HepG2 (cell line): Measurements from ENCODE around the gene SKIL. TPM values are rescaled to one million over a fixed set of nuclear protein-coding genes. Genes with fewer than 3 reads are reported as not detected.

ENCODE experiments used
- ATF4 ChIP-seq, 2 experiments: fragments of 450-650 bp in 1 of 2; sonication (generic) in 1 of 2; formaldehyde crosslinking; IDR thresholded peaks; 2 replicates each; pipeline versions ENCODE4 v1.5.0 to v1.8.0; 2020 to 2022; ENCODE audit warnings: mild to moderate bottlenecking in 1 of 2, missing genetic modification reagents in 1 of 2
- CERS6 ChIP-seq: sonication (generic); formaldehyde crosslinking; IDR thresholded peaks from 2 replicates; pipeline ENCODE4 v1.5.0; 2020; ENCODE audit warnings: missing genetic modification reagents
- FUBP1 ChIP-seq: sonication (generic); formaldehyde crosslinking; IDR thresholded peaks from 2 replicates; pipeline ENCODE4 v1.5.1; 2020; ENCODE audit warnings: missing genetic modification reagents, mild to moderate bottlenecking, borderline replicate concordance
- GMEB1 ChIP-seq: sonication (generic); formaldehyde crosslinking; IDR thresholded peaks from 2 replicates; pipeline ENCODE4 v1.5.1; 2020; ENCODE audit warnings: missing genetic modification reagents, mild to moderate bottlenecking, borderline replicate concordance
- MAF1 ChIP-seq: sonication (generic); formaldehyde crosslinking; IDR thresholded peaks from 2 replicates; pipeline ENCODE4 v1.5.0; 2020; ENCODE audit warnings: missing genetic modification reagents, borderline replicate concordance
- MED13 ChIP-seq: sonication (generic); formaldehyde crosslinking; IDR thresholded peaks from 2 replicates; pipeline ENCODE4 v1.5.0; 2020; ENCODE audit warnings: missing genetic modification reagents
- MEF2D ChIP-seq: sonication (generic); formaldehyde crosslinking; IDR thresholded peaks from 2 replicates; pipeline ENCODE4 v1.5.1; 2020; ENCODE audit warnings: mild to moderate bottlenecking, missing genetic modification reagents
- RARA ChIP-seq: IDR thresholded peaks from 2 replicates; pipeline ENCODE4 v1.6.1; 2016; ENCODE audit warnings: missing genetic modification reagents, missing compliant biosample characterization
- SMAD1 ChIP-seq: sonication (generic); formaldehyde crosslinking; IDR thresholded peaks from 2 replicates; pipeline ENCODE4 v1.4.0; 2020; ENCODE audit warnings: missing genetic modification reagents, low read depth, mild to moderate bottlenecking, borderline replicate concordance
- YEATS4 ChIP-seq: sonication (generic); formaldehyde crosslinking; IDR thresholded peaks from 2 replicates; pipeline ENCODE4 v1.4.0; 2020; ENCODE audit warnings: missing genetic modification reagents, borderline replicate concordance
- ZMAT5 ChIP-seq: sonication (generic); formaldehyde crosslinking; IDR thresholded peaks from 2 replicates; pipeline ENCODE4 v1.5.0; 2020; ENCODE audit warnings: mild to moderate bottlenecking, low read depth, missing genetic modification reagents, borderline replicate concordance
- ZNF143 ChIP-seq: sonication (generic); formaldehyde crosslinking; IDR thresholded peaks from 2 replicates; pipeline ENCODE4 v1.4.0; 2020; ENCODE audit warnings: missing genetic modification reagents
- ZNF17 ChIP-seq: sonication (generic); formaldehyde crosslinking; IDR thresholded peaks from 2 replicates; pipeline ENCODE4 v1.5.0; 2020; ENCODE audit warnings: mild to moderate bottlenecking, missing genetic modification reagents
- ZNF275 ChIP-seq: sonication (generic); formaldehyde crosslinking; IDR thresholded peaks from 2 replicates; pipeline ENCODE4 v1.8.0; 2022; ENCODE audit warnings: missing genetic modification reagents, mild to moderate bottlenecking, inconsistent platforms, borderline replicate concordance
- ZNF615 ChIP-seq: sonication (generic); formaldehyde crosslinking; IDR thresholded peaks from 2 replicates; pipeline ENCODE4 v1.5.0; 2020; ENCODE audit warnings: mild to moderate bottlenecking, missing genetic modification reagents, borderline replicate concordance
- ZNF678 ChIP-seq: sonication (generic); formaldehyde crosslinking; IDR thresholded peaks from 2 replicates; pipeline ENCODE4 v1.4.0; 2020; ENCODE audit warnings: mild to moderate bottlenecking, missing genetic modification reagents
- ZSCAN25 ChIP-seq: sonication (generic); formaldehyde crosslinking; IDR thresholded peaks from 2 replicates; pipeline ENCODE4 v1.8.0; 2022; ENCODE audit warnings: mild to moderate bottlenecking, missing genetic modification reagents
- polyA plus RNA-seq, 8 experiments: library from polyadenylated mRNA; depleted of rRNA in 3 of 8; stranded (reverse) in 7 of 8; unstranded in 1 of 8; fragments of >200 nt; fragmentation: Illumina TruSeq in 4 of 8; extraction: Trizol in 4 of 8; gene quantifications; 2 replicates each; pipeline versions ENCODE4 v1.2.1 to v1.2.3, GENCODE V29; 2011 to 2016; ENCODE audit warnings: low read depth in 4 of 8, missing spikeins in 1 of 8, mixed read lengths in 1 of 8; ENCODE audit not compliant: insufficient read depth in 1 of 8
- total RNA-seq, 5 experiments: library from RNA; depleted of rRNA; stranded (reverse); fragments of >200 nt; fragmentation: Illumina TruSeq; extraction: Trizol; gene quantifications; 2 replicates each; pipeline ENCODE4 v1.2.3, GENCODE V29; 2016; ENCODE audit warnings: low read depth in 1 of 5

The SKIL gene
- total and polyA plus RNA-seq, 2 of the 13 experiments (the other 11 are each of a cell fraction or from before 2014, with no cell fraction given) = 5.2 to 20.7 TPM

- TF ChIP-seq ZNF678 = no peak
- TF ChIP-seq SMAD1 (CRISPR knock-in tag) = 0 out of 2 replicates have a peak, but pooled peaks have one; percentile 66
- no peak for TF ChIP-seq MEF2D (CRISPR knock-in tag)
- TF ChIP-seq GMEB1 (CRISPR knock-in tag) = no peak
- no peak for TF ChIP-seq ZNF143
- no peak for TF ChIP-seq MAF1
- peak; percentile 25; the same call in 1 of the 2 replicates for TF ChIP-seq YEATS4 (CRISPR knock-in tag)
- TF ChIP-seq ZNF615 = no peak
- TF ChIP-seq RARA = no peak; the same call in 1 of the 2 replicates
- TF ChIP-seq FUBP1 (CRISPR knock-in tag) = no peak
- TF ChIP-seq CERS6 (CRISPR knock-in tag) = no peak
- TF ChIP-seq ZNF275 (CRISPR knock-in tag) = no peak
- no peak for TF ChIP-seq ZNF17 (CRISPR knock-in tag)
- TF ChIP-seq MED13 (CRISPR knock-in tag) = no peak; the same call in 1 of the 2 replicates
- TF ChIP-seq ZSCAN25 (CRISPR knock-in tag) = no peak
- TF ChIP-seq ZMAT5 = no peak
- no peak for TF ChIP-seq ATF4 (CRISPR knock-in tag; IDR thresholded peaks at IDR 0.05)
These were observed at the start of gene SKIL (continued) for GRCh38 chr3:170357176-170358041.
